CD4-positive, CD25-positive, alpha-beta regulatory T cell (primary cell): ENCODE results near the gene NTM. TPM values are rescaled to one million over a fixed set of nuclear protein-coding genes. Genes with fewer than 3 reads are reported as not detected.

Source experiments
- ATAC-seq, 2 donors: fragments of 150-1000 bp; cut with Tn5 transposase; one replicate each; pipeline ENCODE4 v1.10.0; 2021; ENCODE audit warnings: low read depth in 2 of 2, moderate number of reproducible peaks in 2 of 2, moderate library complexity in 1 of 2
- DNase-seq, 3 donors: peaks; one replicate each; pipeline versions ENCODE4 v3.0.0 to v3.0.0-alpha.2; 2012 to 2022; ENCODE audit warnings: mixed read lengths in 1 of 3
- H3K27ac ChIP-seq: one replicate; pipeline ENCODE4 v1.7.0; 2013; ENCODE audit warnings: mild to moderate bottlenecking, low read length; ENCODE audit not compliant: insufficient read depth, poor library complexity, severe bottlenecking
- H3K27me3 ChIP-seq: one replicate; pipeline ENCODE4 v1.7.0; 2013; ENCODE audit warnings: low read length; ENCODE audit not compliant: control insufficient read depth, insufficient read depth
- H3K36me3 ChIP-seq: one replicate; pipeline ENCODE4 v1.7.0; 2013; ENCODE audit warnings: mild to moderate bottlenecking, low read length, moderate library complexity; ENCODE audit not compliant: control insufficient read depth, insufficient read depth
- H3K4me1 ChIP-seq: 2 replicates; pipeline ENCODE4 v1.7.0; 2013; ENCODE audit warnings: mild to moderate bottlenecking, low read length; ENCODE audit not compliant: insufficient read depth, control insufficient read depth, poor library complexity, severe bottlenecking
- H3K4me3 ChIP-seq: one replicate; pipeline ENCODE4 v1.7.0; 2013; ENCODE audit warnings: low read depth, mild to moderate bottlenecking, low read length, moderate library complexity
- H3K9me3 ChIP-seq, 2 experiments: 1 replicate in 1 of 2; 2 replicates in 1 of 2; pipeline ENCODE4 v1.7.0; 2013; ENCODE audit warnings: low read length in 2 of 2, mild to moderate bottlenecking in 1 of 2, moderate library complexity in 1 of 2; ENCODE audit not compliant: control insufficient read depth in 2 of 2
- H3K27ac Mint-ChIP-seq, 3 donors: one replicate each; pipeline ENCODE4 v1.8.0; 2020 to 2022; ENCODE audit warnings: mild to moderate bottlenecking in 3 of 3, mixed read lengths in 3 of 3, moderate library complexity in 2 of 3
- H3K27me3 Mint-ChIP-seq: one replicate; pipeline ENCODE4 v1.8.0; 2022; ENCODE audit warnings: mild to moderate bottlenecking, mixed read lengths
- H3K36me3 Mint-ChIP-seq: one replicate; pipeline ENCODE4 v1.8.0; 2020; ENCODE audit warnings: mixed read lengths
- H3K4me1 Mint-ChIP-seq, 4 donors: one replicate each; pipeline ENCODE4 v1.8.0; 2020 to 2022; ENCODE audit warnings: mixed read lengths in 4 of 4, mild to moderate bottlenecking in 1 of 4
- H3K4me3 Mint-ChIP-seq, 4 donors: one replicate each; pipeline ENCODE4 v1.8.0; 2020 to 2022; ENCODE audit warnings: mild to moderate bottlenecking in 4 of 4, mixed read lengths in 4 of 4, moderate library complexity in 3 of 4
- H3K9me3 Mint-ChIP-seq, 7 donors: one replicate each; pipeline ENCODE4 v1.8.0; 2020 to 2022; ENCODE audit warnings: mixed read lengths in 7 of 7, mild to moderate bottlenecking in 3 of 7, moderate library complexity in 2 of 7
- polyA plus RNA-seq, 4 donors: library from polyadenylated mRNA; unstranded; fragments of 300-500 nt; fragmentation: Illumina TruSeq; gene quantifications; one replicate each; pipeline ENCODE4 v1.2.3, GENCODE V29; 2021
- total RNA-seq: library from RNA; stranded (reverse); gene quantifications from one replicate; pipeline ENCODE4 v1.2.3, GENCODE V29; 2022

NTM gene
- total and polyA plus RNA-seq, 5 donors from 2014 or later: 1.3 TPM; not detected in 4

DNA sequence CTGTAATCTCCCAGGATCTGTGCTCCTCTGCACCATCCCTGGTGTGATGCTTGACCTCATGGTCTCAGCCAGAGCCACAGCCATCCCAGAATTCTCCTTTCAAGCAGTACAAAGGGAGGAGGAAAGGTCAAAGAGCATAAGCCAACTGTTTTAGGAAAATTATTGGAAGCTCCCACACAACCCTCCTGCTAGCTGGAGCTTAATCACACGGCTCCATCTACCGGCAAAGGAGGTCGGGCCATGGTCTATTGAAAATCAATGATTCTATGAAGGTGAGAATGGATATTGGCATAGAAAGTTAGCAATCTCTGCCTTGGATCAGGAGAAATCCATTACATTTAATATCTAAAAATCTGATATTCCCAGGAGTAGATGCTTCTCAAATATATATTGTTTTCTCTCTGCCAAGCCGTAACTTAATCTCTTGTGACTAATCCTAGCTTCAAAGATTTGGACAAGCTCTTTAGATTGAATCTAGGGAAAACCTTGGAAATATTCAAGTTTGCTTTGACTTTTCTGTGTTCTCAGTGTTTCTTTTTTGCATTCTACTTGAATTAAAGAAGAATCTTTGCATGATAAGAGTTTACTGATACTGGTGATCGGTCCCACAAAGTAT, 259.6 kb downstream of the NTM start:
- H3K4me1 ChIP-seq: no peaks in the 10 kb centered on the region
- H3K4me3 ChIP-seq: no peak overlapping the region
- no peak overlapping the region for H3K4me3 Mint-ChIP-seq
- no peak overlapping the region for H3K27ac ChIP-seq
- peaks cover 0 to 4% (median 1%) of the 10 kb centered on the region in 7 donors for H3K9me3 Mint-ChIP-seq
- no peak overlapping the region for H3K27ac Mint-ChIP-seq
- no peaks in the 10 kb centered on the region for H3K36me3 Mint-ChIP-seq
- no peak for ATAC-seq
- no peaks in the 10 kb centered on the region for H3K27me3 ChIP-seq
- peaks cover 6% of the 10 kb centered on the region for H3K27me3 Mint-ChIP-seq
- DNase-seq: no peak
- no peaks in the 10 kb centered on the region for H3K9me3 ChIP-seq
- H3K4me1 Mint-ChIP-seq: no peaks in the 10 kb centered on the region
- H3K36me3 ChIP-seq: no peaks in the 10 kb centered on the region

DNA sequence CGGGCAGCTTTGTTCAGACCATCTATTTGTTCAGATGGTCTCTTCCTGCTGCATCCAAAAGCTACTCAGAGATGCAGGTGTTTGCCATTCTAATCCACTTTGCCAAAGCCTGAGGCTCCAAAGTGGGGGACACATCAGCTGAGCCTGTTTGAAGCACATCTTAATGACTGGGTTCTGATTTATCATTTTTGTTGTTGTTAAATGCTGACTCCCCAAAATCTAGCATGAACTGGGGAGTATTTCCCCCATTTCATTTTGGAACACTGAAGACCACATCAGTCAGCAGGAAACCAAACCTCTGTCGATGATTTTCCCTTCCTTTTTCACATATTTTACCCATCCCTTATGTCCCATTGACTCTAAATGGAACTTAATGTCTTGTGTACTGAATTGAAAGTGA, 262.6 kb downstream of the NTM start:
- Mint-ChIP-seq H3K27ac (no peak overlapping the region), H3K4me3 (no peak overlapping the region), H3K27me3 (no peaks in the 10 kb centered on the region), H3K36me3 (no peaks in the 10 kb centered on the region), H3K4me1 (no peaks in the 10 kb centered on the region), H3K9me3 (peaks cover 0 to 4% (median 1%) of the 10 kb centered on the region in 7 donors)
- Histone ChIP-seq H3K36me3 (no peaks in the 10 kb centered on the region), H3K4me3 (no peak overlapping the region), H3K9me3 (no peaks in the 10 kb centered on the region), H3K4me1 (no peaks in the 10 kb centered on the region), H3K27me3 (no peaks in the 10 kb centered on the region), H3K27ac (no peak overlapping the region)
- ATAC-seq: no peak
- DNase-seq: no peak

DNA sequence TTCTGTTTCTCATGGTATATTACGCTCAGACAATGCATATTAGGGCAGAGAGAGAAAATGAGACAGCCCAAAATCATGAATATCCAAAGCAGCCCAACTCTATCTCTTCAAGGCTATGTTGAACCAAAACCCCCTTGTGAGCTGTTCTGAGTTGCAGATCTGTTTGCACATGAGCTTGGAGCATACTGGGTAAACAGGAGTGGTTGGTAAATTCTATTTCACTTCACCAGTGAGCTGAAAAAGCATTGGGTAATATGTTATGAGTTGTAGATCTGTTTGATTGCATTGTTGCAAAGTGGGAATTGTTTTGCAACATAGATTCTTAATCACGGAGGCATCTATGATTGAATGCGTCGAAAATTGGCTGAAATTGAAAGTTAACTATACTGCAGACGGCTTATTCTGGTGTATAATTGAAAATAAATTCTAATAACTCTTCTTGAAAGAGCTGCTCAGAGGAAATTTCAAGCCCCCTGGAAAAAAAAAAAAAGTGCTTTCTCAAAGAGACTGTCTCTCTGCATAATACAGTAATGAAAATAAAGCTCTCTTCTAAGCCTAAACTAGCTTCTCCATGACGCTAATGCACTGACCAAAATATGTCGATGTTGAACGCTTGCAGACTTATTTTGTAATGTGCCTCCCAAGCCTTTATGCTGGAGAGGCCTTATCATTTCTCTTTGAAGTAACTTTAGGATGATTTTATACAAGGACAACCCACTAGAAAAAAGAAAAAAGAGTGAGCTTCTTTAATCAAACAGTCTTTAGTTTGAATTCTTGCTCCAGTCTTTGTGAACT, 263.7 kb downstream of the NTM start:
- ATAC-seq: no peak
- no peak overlapping the region for H3K27ac Mint-ChIP-seq

DNA sequence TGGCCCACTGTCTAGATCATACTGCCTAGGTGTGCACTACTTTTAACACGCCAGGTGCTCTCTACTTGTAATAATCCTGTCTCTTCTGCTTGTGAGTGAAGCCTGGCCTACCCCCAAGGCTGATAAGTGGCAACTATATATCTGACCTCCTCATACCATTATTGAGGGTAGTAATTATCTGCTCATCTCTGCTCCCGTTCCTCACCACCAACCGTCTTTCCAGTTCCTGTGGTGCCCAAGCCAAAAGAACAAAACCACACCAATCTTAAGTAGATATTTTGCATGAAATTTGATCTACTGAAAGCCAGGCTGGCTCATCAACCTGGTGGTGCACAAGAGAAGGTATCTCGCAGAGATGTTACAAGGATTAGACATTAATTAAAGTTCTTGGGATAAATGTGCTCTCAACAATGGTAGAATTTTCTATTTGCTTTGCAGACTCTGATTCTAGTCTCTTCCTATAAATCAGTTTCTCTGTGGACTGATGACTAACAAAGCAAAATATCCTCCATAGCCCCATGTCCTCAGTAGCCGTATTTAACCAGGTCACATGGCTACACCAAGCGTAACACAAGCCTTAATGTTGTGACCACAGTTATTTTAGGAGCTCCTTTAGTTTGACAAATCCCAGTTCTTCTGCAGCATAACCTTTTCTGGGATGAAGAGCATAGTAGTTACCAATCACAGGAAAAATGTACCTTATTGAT, 267.2 kb downstream of the NTM start:
- ATAC-seq: no peak
- no peaks in the 10 kb centered on the region for H3K9me3 ChIP-seq
- Mint-ChIP-seq H3K9me3 (peaks cover 0 to 5% (median 0%) of the 10 kb centered on the region in 7 donors), H3K4me3 (no peak overlapping the region), H3K4me1 (no peaks in the 10 kb centered on the region), H3K27ac (no peak overlapping the region), H3K36me3 (no peaks in the 10 kb centered on the region), H3K27me3 (no peaks in the 10 kb centered on the region)
- no peak for DNase-seq
- no peaks in the 10 kb centered on the region for H3K4me1 ChIP-seq
- H3K36me3 ChIP-seq: no peaks in the 10 kb centered on the region
- H3K4me3 ChIP-seq: no peak overlapping the region
- H3K27ac ChIP-seq: no peak overlapping the region
- no peaks in the 10 kb centered on the region for H3K27me3 ChIP-seq

More for the DNA sequence above, 263.7 kb downstream of the NTM start:
- Histone ChIP-seq H3K4me3 (no peak overlapping the region), H3K27ac (no peak overlapping the region), H3K9me3 (no peaks in the 10 kb centered on the region), H3K27me3 (no peaks in the 10 kb centered on the region), H3K4me1 (no peaks in the 10 kb centered on the region), H3K36me3 (no peaks in the 10 kb centered on the region)
- H3K27me3 Mint-ChIP-seq: no peaks in the 10 kb centered on the region
- no peaks in the 10 kb centered on the region for H3K4me1 Mint-ChIP-seq
- no peaks in the 10 kb centered on the region for H3K36me3 Mint-ChIP-seq
- no peak overlapping the region for H3K4me3 Mint-ChIP-seq
- DNase-seq: no peak
- H3K9me3 Mint-ChIP-seq: peaks cover 0 to 4% (median 0%) of the 10 kb centered on the region in 7 donors

DNA sequence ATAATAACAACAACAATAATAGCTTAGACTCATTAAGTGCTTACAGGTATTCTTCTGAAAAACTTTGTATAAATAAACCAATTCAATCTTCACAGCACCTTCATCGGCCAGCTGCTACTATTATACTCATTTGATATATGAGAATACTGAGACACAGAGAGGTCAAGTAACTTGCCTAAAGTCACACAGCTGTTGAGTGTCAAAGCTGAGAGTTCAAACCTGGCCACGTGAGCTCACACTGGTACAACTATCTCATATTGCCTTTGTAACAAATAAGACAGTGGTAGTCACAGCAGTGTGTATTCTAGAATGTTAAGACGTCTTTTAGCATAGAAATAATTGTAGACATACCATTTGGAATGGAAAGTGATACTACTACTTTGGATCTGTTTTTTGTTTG, 268.5 kb downstream of the NTM start:
- Histone ChIP-seq H3K36me3 (no peaks in the 10 kb centered on the region), H3K27ac (no peak overlapping the region), H3K9me3 (no peaks in the 10 kb centered on the region), H3K4me1 (no peaks in the 10 kb centered on the region), H3K27me3 (no peaks in the 10 kb centered on the region), H3K4me3 (no peak overlapping the region)
- Mint-ChIP-seq H3K4me1 (no peaks in the 10 kb centered on the region), H3K27ac (no peak overlapping the region), H3K36me3 (no peaks in the 10 kb centered on the region), H3K4me3 (no peak overlapping the region), H3K27me3 (no peaks in the 10 kb centered on the region), H3K9me3 (peaks cover 0 to 5% (median 0%) of the 10 kb centered on the region in 7 donors)
- DNase-seq: no peak
- ATAC-seq: no peak

DNA sequence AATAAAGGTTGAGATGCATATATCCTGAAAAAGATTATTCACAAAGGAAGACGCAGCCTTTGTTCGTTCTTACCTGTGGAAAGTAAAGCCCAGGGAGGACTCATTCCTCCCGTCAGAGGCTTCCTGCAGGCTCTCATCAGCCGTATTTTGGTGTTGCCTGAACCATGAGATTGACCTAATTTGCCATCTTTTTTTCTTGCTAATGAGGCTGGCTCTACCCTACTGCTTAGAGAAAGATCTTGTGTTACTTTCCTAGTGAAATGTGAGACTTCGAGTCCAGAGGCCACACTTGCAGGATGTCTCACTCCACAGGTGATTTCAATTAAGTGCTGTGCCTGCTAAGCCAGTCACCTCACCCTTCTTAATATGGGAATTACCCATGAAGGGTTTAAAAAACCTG, 269.9 kb downstream of the NTM start:
- no peak overlapping the region for H3K4me3 ChIP-seq
- no peaks in the 10 kb centered on the region for H3K9me3 ChIP-seq
- peaks cover 0 to 5% (median 0%) of the 10 kb centered on the region in 7 donors for H3K9me3 Mint-ChIP-seq
- no peaks in the 10 kb centered on the region for H3K36me3 ChIP-seq
- H3K27me3 ChIP-seq: no peaks in the 10 kb centered on the region
- H3K4me3 Mint-ChIP-seq: no peak overlapping the region
- ATAC-seq (no peak), DNase-seq (no peak)
- no peak overlapping the region for H3K27ac ChIP-seq
- H3K27me3 Mint-ChIP-seq: no peaks in the 10 kb centered on the region
- H3K27ac Mint-ChIP-seq: no peak overlapping the region
- H3K36me3 Mint-ChIP-seq: no peaks in the 10 kb centered on the region
- no peaks in the 10 kb centered on the region for H3K4me1 Mint-ChIP-seq
- H3K4me1 ChIP-seq: no peaks in the 10 kb centered on the region

DNA sequence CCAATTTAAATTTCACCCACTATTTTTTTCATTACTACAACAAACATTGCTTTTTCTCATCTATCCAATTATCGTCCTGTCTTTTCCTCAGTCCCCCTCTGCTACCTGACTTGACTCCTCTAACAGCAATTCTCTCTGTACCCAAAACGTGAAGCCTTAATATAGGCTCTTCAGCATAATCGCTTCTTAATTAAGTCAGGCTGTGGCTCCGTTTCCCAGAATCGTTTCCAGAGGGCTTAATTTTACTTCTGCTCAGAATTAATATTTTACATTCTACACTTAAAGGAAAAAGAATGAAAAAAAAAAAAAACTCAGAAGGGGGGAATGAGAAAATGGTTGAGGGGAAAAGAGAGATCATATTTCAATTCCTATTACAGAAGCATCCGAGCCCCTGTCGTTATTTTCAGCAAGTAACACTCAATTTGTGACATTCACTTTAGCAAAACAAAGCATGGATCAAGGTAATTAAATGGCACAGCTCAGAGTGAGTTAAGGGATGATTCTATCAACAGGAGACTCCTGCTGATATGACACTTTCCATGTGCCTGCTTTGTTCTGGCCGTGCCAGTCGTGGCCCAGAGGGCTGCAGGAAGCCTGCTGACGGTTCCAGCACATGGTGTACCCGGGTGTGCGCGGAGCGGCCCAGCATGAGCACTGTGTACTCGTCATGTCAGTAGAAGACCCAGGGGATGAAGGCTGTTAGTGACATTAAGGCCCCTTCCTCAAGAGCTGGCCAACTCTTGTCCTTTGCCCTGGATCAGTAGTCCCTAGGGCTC, 272.5 kb downstream of the NTM start:
- Histone ChIP-seq H3K4me1 (no peaks in the 10 kb centered on the region), H3K27me3 (no peaks in the 10 kb centered on the region), H3K27ac (no peak overlapping the region), H3K4me3 (no peak overlapping the region), H3K9me3 (no peaks in the 10 kb centered on the region), H3K36me3 (no peaks in the 10 kb centered on the region)
- Mint-ChIP-seq H3K27me3 (no peaks in the 10 kb centered on the region), H3K27ac (no peak overlapping the region), H3K36me3 (no peaks in the 10 kb centered on the region), H3K9me3 (peaks cover 0 to 5% (median 0%) of the 10 kb centered on the region in 7 donors), H3K4me1 (no peaks in the 10 kb centered on the region), H3K4me3 (no peak overlapping the region)
- ATAC-seq (no peak), DNase-seq (no peak)
